Neutrophil (primary cell): Measurements from ENCODE around the gene XPA.
"Not testable (repeated sequence)": the region's sequence is repeated elsewhere in the genome, so short reads cannot be mapped to it uniquely, and the experiment has no call there.

ENCODE experiments used
- H3K27ac ChIP-seq: fragments of 200-600 bp; sonication (generic); 2 replicates; pipeline ENCODE4 v1.5.1; 2016; ENCODE audit warnings: mild to moderate bottlenecking, moderate library complexity
- H3K27me3 ChIP-seq: fragments of 200-600 bp; sonication (generic); 2 replicates; pipeline ENCODE4 v1.6.0; 2016; ENCODE audit warnings: mild to moderate bottlenecking
- H3K36me3 ChIP-seq: fragments of 200-600 bp; sonication (generic); 2 replicates; pipeline ENCODE4 v1.5.1; 2017
- H3K4me1 ChIP-seq, 2 experiments: fragments of 200-600 bp in 1 of 2; sonication (generic) in 1 of 2; 1 replicate in 1 of 2; 2 replicates in 1 of 2; pipeline versions ENCODE4 v1.5.1 to v1.6.1; 2013 to 2016; ENCODE audit warnings: low read depth in 1 of 2, low read length in 1 of 2, mild to moderate bottlenecking in 1 of 2, moderate library complexity in 1 of 2; ENCODE audit not compliant: control insufficient read depth in 1 of 2, insufficient read depth in 1 of 2
- H3K4me3 ChIP-seq, 2 experiments: fragments of 200-600 bp in 1 of 2; sonication (generic) in 1 of 2; 1 replicate in 1 of 2; 2 replicates in 1 of 2; pipeline ENCODE4 v1.5.1; 2013 to 2016; ENCODE audit warnings: low read depth in 1 of 2, low read length in 1 of 2, mild to moderate bottlenecking in 1 of 2, moderate library complexity in 1 of 2
- H3K9me3 ChIP-seq: fragments of 200-600 bp; sonication (generic); 2 replicates; pipeline ENCODE4 v1.5.1; 2016
- TF ChIP-seq, protein P1 (sequence below): fragments of 200-600 bp; sonication (generic); IDR thresholded peaks from 2 replicates; pipeline ENCODE4 v1.5.1; 2016; ENCODE audit warnings: antibody characterized with exemption

Gene XPA

DNA sequence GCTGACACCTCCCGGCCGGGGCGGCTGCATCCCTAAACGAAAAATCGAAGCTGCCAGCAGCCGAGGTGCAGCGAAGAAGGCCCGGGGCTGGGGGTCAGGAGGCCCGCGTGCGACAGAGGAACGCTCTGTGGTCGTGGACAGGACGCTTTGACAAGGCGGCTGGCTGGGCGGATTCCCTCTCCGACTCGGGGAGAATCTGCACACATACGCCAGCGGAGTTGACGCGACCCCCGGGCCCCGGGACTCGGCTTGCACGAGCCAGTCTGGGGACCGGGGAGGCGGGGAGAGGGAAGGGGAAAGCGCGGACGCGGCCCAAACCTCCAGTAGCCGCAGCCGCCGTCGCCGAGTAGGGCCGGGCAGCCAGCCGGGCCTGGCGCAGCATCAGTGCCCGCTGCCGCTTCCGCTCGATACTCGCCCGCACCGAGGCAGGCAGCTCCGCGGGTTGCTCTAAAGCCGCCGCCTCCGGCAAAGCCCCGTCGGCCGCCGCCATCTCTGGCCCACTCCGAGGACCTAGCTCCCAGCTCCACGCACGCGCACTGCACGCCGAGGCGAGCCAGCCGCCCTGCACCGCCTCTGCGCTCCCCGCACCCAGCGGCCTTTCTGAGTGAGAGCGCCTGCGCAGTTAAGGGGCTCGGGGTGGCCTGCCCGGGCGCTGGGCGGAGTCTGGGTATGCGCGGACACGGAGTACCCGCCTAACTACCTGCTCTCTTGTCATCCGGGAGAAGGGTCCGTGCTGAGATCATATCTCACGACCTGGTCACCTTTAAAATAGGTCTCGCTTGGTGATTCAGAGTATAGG, at the start of gene XPA:
Gene XPA (minus strand): TSS at position 538 of the 799 bp plus-strand sequence. CDS start 48 bp downstream, at position 490.
- Histone ChIP-seq H3K27me3 (peaks cover 14% of the 10 kb centered on the region), H3K36me3 (peaks cover 2% of the 10 kb centered on the region), H3K9me3 (no peaks in the 10 kb centered on the region), H3K4me1 (peaks cover 13 to 16% of the 10 kb centered on the region in 2 experiments), H3K4me3 (peak within 1 kb of the TSS; percentile 71 to 86), H3K27ac (peak within 1 kb of the TSS; percentile 81)
- TF ChIP-seq, protein P1, sequence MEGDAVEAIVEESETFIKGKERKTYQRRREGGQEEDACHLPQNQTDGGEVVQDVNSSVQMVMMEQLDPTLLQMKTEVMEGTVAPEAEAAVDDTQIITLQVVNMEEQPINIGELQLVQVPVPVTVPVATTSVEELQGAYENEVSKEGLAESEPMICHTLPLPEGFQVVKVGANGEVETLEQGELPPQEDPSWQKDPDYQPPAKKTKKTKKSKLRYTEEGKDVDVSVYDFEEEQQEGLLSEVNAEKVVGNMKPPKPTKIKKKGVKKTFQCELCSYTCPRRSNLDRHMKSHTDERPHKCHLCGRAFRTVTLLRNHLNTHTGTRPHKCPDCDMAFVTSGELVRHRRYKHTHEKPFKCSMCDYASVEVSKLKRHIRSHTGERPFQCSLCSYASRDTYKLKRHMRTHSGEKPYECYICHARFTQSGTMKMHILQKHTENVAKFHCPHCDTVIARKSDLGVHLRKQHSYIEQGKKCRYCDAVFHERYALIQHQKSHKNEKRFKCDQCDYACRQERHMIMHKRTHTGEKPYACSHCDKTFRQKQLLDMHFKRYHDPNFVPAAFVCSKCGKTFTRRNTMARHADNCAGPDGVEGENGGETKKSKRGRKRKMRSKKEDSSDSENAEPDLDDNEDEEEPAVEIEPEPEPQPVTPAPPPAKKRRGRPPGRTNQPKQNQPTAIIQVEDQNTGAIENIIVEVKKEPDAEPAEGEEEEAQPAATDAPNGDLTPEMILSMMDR = no peak

DNA sequence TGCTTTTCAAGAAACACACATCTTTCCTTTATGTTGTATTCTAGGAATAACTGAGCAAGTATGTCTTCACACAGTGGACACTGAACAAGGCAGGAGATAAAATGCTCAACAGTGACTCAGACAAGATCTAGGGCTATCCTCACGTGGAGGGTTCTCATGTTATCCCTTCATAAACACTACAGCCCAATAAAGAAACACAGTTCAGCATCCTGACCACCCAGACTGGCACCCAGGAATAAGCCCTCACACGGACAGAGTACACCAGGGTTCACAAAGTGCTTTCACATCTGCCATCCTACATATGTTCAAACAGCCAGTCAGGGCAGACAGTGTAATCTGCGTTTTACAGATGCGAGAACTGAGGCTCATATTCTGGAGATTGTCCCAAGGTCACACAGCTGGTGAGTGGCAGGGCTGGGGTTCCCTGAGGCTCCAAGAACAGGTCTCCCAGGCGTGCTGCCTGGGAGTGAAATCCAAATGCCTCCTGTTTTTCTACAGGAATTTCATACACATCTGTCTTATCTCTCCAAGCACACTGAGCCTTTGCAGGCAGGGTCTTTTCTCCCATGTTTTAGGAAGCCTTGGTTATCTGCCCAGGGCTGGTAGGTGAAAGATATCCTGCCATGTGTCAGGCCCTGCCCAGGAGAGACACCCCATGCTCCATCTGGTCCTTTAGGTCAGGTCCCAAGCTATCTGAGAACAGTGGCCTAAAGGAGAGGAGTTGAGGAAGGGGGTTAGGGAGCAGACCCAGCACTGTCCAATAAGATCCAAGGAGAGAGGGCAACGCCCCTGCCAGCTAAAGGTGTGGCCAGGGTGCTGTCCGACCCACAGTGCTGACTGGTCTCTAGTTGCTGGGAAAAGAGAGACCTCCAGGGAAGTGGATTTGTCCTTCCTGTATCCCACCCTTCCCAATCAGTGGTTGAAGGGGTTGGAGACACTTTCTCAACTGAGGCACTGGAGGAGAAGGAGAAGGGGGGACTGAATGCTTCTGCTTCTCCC, 47.9 kb upstream of the XPA start:
- Histone ChIP-seq H3K36me3 (no peaks in the 10 kb centered on the region), H3K4me1 (no peaks in the 10 kb centered on the region), H3K27ac (no peak overlapping the region), H3K4me3 (no peak overlapping the region), H3K27me3 (peaks cover 98% of the 10 kb centered on the region), H3K9me3 (no peaks in the 10 kb centered on the region)
- TF ChIP-seq, protein P1 = no peak

DNA sequence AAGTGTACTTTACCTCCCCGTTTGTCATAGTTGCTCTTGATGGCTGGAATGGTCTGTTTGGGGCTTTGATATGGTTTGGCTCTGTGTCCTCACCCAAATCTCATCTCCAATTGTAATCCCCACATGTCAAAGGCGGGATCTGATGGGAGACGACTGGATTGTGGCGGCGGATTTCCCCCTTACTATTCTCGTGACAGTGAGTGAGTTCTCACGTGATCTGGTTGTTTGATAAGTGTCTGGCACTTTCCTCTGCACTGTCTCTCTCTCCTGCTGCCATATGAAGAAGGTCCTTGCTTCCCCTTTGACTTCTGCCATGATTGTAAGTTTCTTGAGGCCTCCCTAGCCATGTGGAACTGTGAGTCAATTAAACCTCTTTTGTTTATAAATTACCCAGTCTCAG, 46.9 kb upstream of the XPA start:
- not testable (repeated sequence) for H3K4me1 ChIP-seq, H3K36me3 ChIP-seq, H3K4me3 ChIP-seq, H3K27ac ChIP-seq, H3K9me3 ChIP-seq
- peaks cover 98% of the 10 kb centered on the region for H3K27me3 ChIP-seq

DNA sequence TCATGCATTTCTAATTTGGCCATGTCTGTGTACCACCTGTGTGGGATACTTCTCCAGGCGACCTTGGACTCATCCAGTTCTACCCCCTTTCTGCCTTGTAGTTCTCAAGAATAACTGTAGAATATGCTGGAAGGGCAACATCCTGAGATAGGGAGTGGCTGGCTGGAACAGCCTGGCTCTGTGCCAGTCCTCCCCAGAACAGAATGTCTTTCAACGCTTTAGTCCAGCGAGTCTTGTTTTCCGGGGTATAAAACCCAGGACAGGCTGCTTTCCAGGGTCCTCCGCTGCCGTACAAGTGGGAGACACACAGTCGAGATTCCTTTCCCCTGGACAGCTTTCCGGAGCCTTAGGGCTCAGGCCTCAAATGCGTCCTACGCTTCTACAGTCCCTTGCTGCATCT, 45.4 kb upstream of the XPA start:
- Histone ChIP-seq H3K9me3 (no peaks in the 10 kb centered on the region), H3K4me3 (no peak overlapping the region), H3K27ac (no peak overlapping the region), H3K4me1 (no peaks in the 10 kb centered on the region), H3K36me3 (no peaks in the 10 kb centered on the region), H3K27me3 (peaks cover 100% of the 10 kb centered on the region)
- TF ChIP-seq, protein P1 = no peak

DNA sequence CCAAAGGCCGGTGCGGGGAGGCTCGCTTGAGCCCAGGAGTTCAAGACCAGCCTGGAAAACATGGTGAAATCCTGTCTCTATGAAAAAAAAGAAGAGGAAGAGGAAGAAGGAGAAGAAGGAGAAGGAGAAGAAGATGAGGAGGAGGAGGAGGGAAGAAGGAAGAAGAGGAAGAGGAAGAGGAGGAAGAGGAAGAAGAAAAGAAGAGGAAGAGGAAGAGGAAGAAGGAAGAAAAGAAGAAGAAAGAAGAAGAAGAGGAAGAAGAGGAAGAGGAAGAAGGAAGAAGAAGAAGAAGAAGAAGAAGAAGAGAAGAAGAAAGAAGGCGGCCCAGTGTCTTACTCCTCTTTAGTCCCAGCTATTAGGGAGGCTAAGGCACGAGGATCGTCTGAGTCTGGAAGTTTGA, 44.8 kb upstream of the XPA start:
- H3K4me3 ChIP-seq = no peak overlapping the region
- H3K9me3 ChIP-seq = no peaks in the 10 kb centered on the region
- H3K27ac ChIP-seq = no peak overlapping the region
- TF ChIP-seq, protein P1 = no peak
- H3K36me3 ChIP-seq = no peaks in the 10 kb centered on the region
- peaks cover 100% of the 10 kb centered on the region for H3K27me3 ChIP-seq
- no peaks in the 10 kb centered on the region for H3K4me1 ChIP-seq
